Erythroblast (primary cell): ENCODE data around the gene RPS3.
"Not testable (repeated sequence)": the region's sequence is repeated elsewhere in the genome, so short reads cannot be mapped to it uniquely, and the experiment has no call there.

Source experiments
- DNase-seq, 2 experiments: peaks; one replicate each; lab custom pipeline; 2025; lab: John Stamatoyannopoulos, UW
- GATA1 ChIP-seq: IDR thresholded peaks from 2 replicates; pipeline ENCODE4 v1.6.1; 2011; ENCODE audit warnings: low read depth, mild to moderate bottlenecking, control low read depth, low read length, moderate library complexity
- POLR2A ChIP-seq: IDR thresholded peaks from 2 replicates; pipeline ENCODE4 v1.6.1; 2011; ENCODE audit warnings: mild to moderate bottlenecking, low read length

The RPS3 gene

DNA sequence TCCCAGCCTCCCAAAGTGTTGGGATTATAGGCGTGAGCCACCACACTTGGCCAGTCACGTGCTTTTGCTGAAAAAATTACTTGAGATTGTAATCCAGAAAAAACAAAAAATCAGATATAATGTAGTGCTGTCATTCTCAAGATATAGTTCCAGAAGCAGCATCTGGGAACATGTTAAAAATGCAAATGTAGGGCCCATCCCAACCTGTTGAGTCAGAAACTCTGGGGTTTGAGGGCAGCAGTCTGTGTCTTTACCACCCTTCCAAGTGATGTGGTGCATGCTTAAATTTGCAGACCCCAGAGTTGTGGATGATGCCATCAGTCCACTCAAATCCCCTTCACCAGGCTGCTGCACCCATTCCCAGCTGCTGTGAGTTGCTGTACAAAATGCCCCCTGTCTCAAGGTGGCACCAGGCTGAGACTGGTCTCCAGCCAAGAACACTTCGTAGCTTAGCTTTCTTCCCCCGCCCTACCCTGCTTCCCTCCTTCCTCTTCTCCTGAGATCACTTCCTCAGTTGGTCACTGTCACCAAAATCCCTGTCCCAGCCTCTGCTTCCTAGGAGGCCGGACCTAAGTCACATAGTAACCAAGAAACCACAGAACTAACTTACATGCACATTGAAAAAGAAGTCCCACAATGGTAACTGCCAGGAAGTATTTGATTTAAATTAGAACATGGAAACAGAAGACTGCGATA, 29.6 kb upstream of the RPS3 start:
- TF ChIP-seq GATA1 = no peak
- no peak for DNase-seq

DNA sequence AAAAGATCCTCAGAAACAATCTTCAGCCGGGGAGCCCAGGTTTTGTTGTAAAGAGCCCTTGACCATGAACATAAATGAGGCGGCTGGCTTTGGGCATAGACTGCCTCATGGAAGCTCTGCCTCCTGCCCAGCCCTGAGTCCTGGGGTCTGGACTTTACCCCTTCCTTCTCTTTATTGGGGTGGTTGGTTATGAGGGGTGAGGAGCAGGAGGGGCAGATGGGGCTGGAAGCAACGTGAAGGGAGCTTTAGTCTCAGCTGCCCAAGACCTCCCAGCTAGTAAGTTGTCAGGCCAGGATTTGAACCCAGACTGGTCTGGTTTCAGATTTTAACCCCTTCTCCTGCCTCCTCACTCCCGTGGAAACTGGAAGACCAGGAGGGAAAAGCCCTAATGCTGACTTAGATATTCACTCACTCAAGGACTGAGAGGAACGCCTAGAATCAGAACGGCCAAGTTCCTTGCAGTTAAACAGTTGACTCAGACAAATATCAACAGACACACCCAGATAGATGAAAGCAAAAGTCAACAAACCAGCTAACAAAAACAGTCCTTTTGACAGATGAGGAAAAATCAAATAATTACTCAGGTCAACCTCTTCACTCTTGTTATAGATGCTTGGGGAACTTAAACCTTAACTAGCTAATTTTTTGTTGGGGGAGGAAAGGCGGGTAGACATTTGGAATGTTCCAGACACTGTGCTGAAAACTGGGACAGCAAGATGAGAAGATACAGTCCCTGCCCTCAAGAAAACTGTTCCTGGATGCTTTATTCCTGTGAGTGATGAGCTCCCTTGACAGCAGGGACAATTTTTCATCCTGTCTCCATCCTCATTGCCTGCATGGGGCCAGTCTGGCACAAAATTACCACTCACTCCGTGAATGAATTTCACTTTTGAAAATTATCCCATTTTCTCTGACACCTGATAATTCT, 27.1 kb upstream of the RPS3 start:
- no peak for TF ChIP-seq POLR2A
- no peak for TF ChIP-seq GATA1
- no peak for DNase-seq

DNA sequence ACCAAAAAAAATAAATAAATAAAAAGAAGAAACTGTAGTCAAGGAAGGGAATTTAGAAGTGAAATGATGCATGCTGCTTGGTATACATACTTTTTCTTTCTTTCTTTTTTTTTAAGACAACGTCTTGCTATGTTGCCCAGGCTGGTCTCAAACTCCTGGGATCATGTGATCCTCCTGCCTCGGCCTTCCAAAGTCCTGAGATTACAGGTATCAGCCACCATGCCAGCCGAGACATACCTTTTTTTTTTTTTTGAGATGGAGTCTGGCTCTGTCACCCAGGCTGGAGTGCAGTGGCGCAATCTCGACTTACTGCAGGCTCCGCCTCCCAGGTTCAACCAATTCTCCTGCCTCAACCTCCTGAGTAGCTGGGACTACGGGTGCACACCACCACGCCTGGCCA, 26.1 kb upstream of the RPS3 start:
- DNase-seq = no peak
- TF ChIP-seq POLR2A (no peak), GATA1 (no peak)

DNA sequence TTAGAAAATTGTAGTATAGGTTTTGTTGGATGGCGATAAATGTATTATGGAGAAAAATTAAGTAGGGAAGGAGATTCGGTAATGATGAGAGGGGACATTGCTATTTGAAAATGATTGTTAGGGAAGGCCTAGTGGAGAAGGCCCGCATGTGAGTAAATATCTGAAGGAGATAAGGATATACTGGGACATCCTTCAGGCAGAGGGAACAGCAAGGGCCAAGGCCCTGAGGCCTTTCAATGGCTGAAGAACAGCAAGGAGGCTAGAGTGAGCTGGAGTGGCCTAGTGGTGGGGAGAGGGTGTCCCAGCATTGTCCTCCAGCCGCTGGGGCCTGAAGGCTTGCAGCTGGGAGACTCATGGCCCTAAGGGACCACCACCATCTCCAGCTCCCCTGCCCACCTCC, 24.7 kb upstream of the RPS3 start:
- DNase-seq = no peak
- TF ChIP-seq POLR2A (no peak), GATA1 (no peak)

DNA sequence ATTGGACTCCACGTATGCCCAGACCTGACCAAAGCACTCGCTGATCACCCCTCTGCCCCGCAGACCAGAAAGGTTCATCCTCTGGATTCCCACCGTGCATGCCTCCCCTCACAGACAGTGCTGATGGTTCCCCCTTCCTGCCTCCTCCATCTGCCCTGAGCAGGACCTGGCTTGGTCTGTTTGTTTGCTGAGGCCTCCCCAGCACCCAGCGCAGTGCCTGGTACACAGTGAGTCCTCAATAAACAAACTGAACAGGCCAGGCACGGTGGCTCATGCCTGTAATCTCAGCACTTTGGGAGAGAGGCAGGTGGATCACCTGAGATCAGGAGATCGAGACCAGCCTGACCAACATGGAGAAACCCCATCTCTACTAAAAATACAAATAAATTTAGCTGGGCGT, 23.7 kb upstream of the RPS3 start:
- DNase-seq = no peak
- TF ChIP-seq POLR2A = no peak
- TF ChIP-seq GATA1 = no peak

DNA sequence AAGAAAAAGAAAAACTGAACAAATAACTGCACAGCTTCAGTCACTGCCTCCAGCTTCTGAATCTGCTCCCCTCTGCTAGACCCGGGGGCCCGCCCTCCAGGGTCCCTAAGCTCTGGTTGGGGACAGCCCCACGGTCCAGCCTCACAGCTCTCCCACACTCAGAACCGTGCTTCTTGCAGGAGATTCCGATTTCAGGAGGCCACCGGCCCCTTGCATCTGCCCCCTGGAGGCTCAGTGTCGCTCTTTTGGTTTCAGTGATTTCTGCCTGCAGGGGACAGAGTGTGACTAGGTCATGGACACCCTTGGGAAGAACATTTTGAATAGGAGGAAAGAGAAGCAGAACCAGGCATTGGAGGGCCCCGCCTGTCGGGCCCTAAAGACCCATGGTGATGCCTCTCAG, 23.1 kb upstream of the RPS3 start:
- no peak for DNase-seq
- TF ChIP-seq POLR2A (no peak), GATA1 (no peak)

DNA sequence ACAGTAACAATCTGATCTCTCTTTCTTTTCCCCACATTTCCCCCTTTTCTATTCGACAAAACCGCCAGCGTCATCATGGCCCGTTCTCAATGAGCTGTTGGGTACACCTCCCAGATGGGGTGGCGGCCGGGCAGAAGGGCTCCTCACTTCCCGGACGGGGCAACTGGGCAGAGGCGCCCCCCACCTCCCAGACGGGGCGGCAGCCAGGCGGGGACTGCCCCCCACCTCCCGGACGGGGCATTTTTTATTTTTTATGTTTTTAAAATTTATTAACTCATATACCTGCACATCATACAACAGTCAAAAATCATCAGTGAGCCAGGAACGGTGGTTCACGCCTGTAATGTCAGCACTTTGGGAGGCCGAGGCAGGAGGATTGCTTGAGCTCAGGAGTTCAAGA, 20.5 kb upstream of the RPS3 start:
- DNase-seq = not testable (repeated sequence)

DNA sequence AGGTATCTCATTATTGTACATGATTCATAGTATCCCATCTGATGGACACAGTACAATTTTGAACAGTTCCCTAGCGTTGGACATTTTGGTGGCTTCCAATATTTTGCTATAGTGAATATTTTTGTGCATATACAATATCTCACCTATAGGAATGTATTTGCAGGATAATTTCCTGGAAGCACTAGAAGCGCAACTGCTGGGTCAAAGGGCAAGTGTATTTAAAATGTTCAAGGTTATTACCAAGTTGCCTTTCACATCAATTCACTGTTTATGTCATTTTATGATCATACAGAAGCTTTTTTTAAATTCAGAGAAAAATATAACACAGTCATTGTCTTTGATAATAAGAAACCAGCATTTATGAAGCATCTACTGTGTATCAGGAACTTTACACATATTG, 19.1 kb upstream of the RPS3 start:
- TF ChIP-seq POLR2A (no peak), GATA1 (no peak)
- DNase-seq = no peak

DNA sequence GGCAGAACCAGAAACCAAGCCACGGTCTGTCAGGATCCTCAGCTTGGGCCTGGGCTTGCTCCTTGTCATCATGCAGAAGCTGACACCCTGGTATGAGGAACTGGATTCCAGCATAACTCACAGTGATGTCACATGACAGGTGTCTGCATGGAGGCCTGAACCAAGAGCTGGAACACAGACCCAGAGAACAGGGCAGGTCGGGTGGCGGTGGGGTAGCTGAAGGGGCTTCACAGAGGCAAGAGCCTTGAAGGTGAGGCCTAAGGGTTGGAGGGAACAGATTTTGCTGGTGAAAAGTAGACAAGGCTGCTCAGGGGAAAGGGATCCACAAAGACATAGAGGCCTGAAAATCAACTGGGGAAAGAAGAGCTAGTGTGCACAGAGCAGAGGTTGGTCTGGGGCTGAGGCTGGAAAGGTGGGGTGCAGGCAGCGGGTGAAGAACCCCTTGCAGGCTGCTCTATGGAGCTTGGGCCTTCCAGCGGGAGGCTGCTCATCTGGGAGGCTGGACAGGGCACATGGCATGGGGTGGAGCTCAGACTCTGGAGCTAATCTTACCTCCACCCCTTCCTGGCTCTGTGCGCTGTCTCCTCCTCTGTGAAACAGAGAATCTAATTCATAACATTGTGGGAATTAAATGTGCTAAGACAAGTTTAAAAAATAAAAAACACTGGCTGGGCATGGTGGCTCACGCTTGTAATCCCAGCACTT, 18.4 kb upstream of the RPS3 start:
- TF ChIP-seq GATA1 = no peak
- no peak for TF ChIP-seq POLR2A
- DNase-seq = no peak

DNA sequence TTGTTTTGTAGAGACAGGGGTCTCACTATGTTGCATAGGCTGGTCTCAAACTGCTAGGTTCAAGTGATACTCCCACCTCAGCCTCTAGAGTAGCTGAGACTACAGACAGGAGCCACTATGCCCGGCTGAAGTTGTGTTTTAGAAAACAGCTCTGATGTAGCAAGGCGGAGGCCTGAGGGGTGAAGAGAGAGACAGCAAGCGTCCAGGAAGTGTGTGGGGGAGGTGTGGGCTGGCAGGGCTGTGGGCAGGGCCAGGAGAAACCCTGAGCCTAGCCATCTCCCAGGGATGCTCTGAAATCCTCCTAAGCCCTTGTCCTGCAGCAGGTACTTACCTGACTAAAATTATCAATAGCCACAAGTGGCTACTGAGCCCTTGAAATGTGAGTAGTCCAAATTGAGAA, 16.1 kb upstream of the RPS3 start:
- TF ChIP-seq POLR2A (no peak), GATA1 (no peak)
- no peak for DNase-seq

DNA sequence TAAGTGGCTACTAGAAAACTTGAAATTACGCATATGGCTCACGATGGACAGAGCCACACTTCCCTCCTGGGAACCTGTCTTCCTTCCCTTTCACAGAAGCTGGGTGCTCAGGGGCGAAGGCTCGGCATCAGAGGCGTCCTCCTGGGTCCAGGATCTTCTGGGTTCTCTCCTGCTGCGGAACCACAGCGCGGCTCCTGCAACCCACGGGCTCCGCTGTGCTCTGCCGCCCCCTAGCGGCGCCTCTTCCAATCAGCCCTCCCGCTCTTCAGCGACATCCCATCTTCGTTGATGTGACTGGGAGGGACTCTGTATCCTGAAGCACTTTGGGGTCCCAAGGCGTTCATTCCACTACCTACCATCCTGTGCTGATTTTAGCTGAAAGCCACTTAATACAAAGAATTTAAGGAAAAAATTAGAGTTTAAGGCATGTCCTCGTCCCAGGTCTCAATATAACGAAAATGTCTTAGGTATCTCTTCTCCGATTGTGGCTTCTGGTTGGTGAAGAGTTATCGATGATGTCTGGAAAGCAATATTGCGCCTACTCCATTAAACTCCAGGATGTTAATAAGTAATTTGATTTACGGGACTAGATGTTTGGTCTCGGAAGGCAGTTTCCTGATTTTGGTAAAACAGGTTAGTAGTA, 14.8 kb upstream of the RPS3 start:
- TF ChIP-seq POLR2A (no peak), GATA1 (no peak)
- DNase-seq = peak; percentile 75 to 90

DNA sequence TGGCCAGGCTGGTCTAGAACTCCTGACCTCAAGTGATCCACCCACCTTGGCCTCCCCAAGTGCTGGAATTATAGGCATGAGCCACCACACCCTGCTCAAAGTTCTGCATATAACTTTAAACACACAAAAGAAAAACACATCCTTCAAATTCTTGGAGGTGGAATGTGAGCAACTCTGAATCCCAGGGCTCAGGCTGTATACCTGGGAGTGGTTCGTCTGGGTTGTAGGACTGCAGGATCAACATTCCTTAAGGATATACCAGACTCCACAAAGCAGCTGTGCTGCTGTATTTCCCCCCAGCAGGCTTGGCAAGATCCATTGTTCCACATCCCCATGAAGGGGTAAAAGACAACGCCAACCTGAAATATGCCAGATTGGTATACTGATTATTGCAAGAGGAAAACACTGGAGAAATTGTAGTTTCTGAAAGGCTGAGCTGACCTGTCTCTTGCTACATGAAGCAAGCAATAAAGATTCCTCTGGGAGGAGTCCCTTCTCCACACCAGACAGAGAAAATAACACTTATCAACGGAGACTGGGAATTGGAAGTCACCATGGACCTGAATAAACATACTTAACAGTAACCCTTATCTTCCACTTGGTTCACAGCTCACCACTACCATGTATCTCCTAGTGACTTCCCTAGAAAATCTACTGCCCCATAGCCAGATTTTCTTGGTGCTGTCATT, 12.2 kb upstream of the RPS3 start:
- DNase-seq = no peak
- no peak for TF ChIP-seq POLR2A
- no peak for TF ChIP-seq GATA1

DNA sequence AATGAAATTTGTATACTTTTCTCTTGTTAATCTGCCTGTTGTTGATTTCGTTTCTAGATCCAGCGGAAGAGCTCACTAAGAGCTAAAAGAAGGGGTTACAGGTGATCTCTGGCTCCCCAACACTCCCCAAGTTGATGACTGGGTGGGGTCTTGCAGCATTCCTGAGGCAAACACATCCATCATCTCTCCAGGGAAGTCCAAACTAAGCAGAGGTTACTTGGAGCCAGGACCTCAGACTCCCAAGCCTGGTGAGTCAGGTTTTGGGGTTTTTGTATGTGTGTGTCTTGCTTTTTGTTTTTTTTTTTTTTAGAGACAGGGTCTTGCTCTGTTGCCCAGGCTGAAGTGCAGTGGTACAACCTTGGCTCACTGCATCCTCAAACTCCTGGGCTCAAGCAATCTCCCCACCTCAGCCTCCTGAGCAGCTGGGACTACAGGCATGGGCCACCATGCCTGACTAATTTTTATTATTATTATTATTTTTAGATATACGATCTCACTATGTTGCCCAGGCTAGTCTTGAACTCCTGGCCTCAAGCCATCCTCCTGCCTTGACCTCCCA, 11.5 kb upstream of the RPS3 start:
- DNase-seq = no peak
- TF ChIP-seq POLR2A = no peak
